Activated CD8-positive, alpha-beta T cell treated with anti-CD3 and anti-CD28 coated beads for 36 hours (primary cell): ENCODE data around the gene PRKAG2. TPM values are rescaled to one million over a fixed set of nuclear protein-coding genes. Genes with fewer than 3 reads are reported as not detected.

Experiments
- ATAC-seq: fragments of 200-7000 bp; cut with Tn5 transposase; one replicate; pipeline ENCODE4 v1.10.0; 2021; ENCODE audit warnings: mild to moderate bottlenecking, moderate library complexity
- CTCF ChIA-PET: fragments of 350-600 bp; sonication (Branson Sonifier 250); formaldehyde crosslinking; loops from one replicate; lab custom pipeline; 2021; ENCODE audit warnings: antibody characterized with exemption; lab: Charles Lee
- POLR2A ChIA-PET: fragments of 350-600 bp; sonication (Branson Sonifier 250); formaldehyde crosslinking; loops from one replicate; lab custom pipeline; 2021; ENCODE audit warnings: antibody characterized with exemption; lab: Charles Lee
- DNase-seq: peaks from one replicate; pipeline ENCODE4 v3.0.0-alpha.2; 2020
- H3K27ac Mint-ChIP-seq: one replicate; pipeline ENCODE4 v1.8.0; 2021; ENCODE audit warnings: mild to moderate bottlenecking, mixed read lengths
- H3K27me3 Mint-ChIP-seq: one replicate; pipeline ENCODE4 v1.8.0; 2021; ENCODE audit warnings: mixed read lengths
- H3K36me3 Mint-ChIP-seq: one replicate; pipeline ENCODE4 v1.8.0; 2021; ENCODE audit warnings: low read depth, mixed read lengths
- H3K4me1 Mint-ChIP-seq: one replicate; pipeline ENCODE4 v1.8.0; 2021; ENCODE audit warnings: low read depth, mixed read lengths
- H3K4me3 Mint-ChIP-seq: one replicate; pipeline ENCODE4 v1.8.0; 2021; ENCODE audit warnings: mild to moderate bottlenecking, moderate library complexity, mixed read lengths
- H3K9me3 Mint-ChIP-seq: one replicate; pipeline ENCODE4 v1.8.0; 2021; ENCODE audit warnings: mixed read lengths
- CTCF ChIP-seq: fragments of 200-600 bp; IDR thresholded peaks from one replicate; pipeline ENCODE4 v1.8.0; 2022; ENCODE audit warnings: antibody characterized with exemption, mild to moderate bottlenecking
- intact Hi-C: fragments of 100-400 bp; cut with micrococcal nuclease; formaldehyde crosslinking; loops from one replicate; pipeline ENCODE4 v1.10.0; 2022
- total RNA-seq, 2 experiments: library from RNA; stranded (reverse); gene quantifications; one replicate each; pipeline ENCODE4 v1.2.3, GENCODE V29; 2021

Gene PRKAG2
- total RNA-seq, 2 experiments from 2014 or later: 17.0 to 19.2 TPM

- Mint-ChIP-seq H3K27me3 (no peaks in the 10 kb centered on the region), H3K9me3 (no peaks in the 10 kb centered on the region), H3K36me3 (no peaks in the 10 kb centered on the region), H3K27ac (no peak overlapping the region), H3K4me1 (peaks cover 4% of the 10 kb centered on the region), H3K4me3 (no peak overlapping the region)
- DNase-seq (no peak), ATAC-seq (peak; percentile 39)
- ChIA-PET CTCF (no interaction called here), POLR2A (no interaction called here)
- TF ChIP-seq CTCF: no peak
- intact Hi-C loops: no loop called here
Observed at GRCh38 chr7:151711906-151712809, 164.8 kb downstream of the PRKAG2 start.

DNA sequence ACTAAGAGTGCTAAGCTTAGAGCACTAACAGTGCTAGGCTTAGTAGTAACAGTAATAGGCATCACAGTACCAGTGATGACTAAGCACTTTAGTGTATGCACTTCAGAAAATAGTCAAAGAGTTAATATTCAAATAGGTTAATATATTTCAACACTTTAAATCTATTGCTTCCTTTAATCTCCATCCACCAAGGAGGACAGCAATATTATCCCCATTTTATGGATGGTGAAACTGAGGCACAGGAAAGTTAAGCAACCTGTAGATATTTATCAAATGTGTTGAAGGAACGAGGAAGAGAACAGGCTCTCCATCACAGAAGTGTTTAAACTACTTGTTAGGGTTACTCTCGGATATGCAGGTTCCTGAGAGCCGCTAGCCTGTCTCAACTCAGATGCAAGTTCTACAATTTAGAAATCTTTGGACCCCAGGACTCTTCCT is 165.5 kb downstream of the PRKAG2 start:
- ChIA-PET CTCF (no interaction called here), POLR2A (interaction anchor here (0.7 kb wide), 1 partner anchor 20 kb away, joined by 3 read pairs; no protein-coding TSS in a partner anchor)
- H3K36me3 Mint-ChIP-seq: no peaks in the 10 kb centered on the region
- DNase-seq: no peak
- no peaks in the 10 kb centered on the region for H3K9me3 Mint-ChIP-seq
- H3K4me1 Mint-ChIP-seq: peaks cover 4% of the 10 kb centered on the region
- intact Hi-C loops: no loop called here
- H3K4me3 Mint-ChIP-seq: no peak overlapping the region
- no peak for ATAC-seq
- no peaks in the 10 kb centered on the region for H3K27me3 Mint-ChIP-seq
- H3K27ac Mint-ChIP-seq: no peak overlapping the region
- no peak for TF ChIP-seq CTCF

GRCh38 chr7:151710646-151711434 is 166.1 kb downstream of the PRKAG2 start:
- DNase-seq (no peak), ATAC-seq (no peak)
- no peak overlapping the region for H3K4me3 Mint-ChIP-seq
- no peaks in the 10 kb centered on the region for H3K27me3 Mint-ChIP-seq
- CTCF ChIA-PET: no interaction called here
- H3K27ac Mint-ChIP-seq: peak overlapping the region; percentile 55
- no peak for TF ChIP-seq CTCF
- H3K4me1 Mint-ChIP-seq: peaks cover 5% of the 10 kb centered on the region
- no peaks in the 10 kb centered on the region for H3K9me3 Mint-ChIP-seq
- POLR2A ChIA-PET: interaction anchor here (0.7 kb wide), 1 partner anchor 20 kb away, joined by 3 read pairs; no protein-coding TSS in a partner anchor
- intact Hi-C loops: no loop called here
- no peaks in the 10 kb centered on the region for H3K36me3 Mint-ChIP-seq

DNA sequence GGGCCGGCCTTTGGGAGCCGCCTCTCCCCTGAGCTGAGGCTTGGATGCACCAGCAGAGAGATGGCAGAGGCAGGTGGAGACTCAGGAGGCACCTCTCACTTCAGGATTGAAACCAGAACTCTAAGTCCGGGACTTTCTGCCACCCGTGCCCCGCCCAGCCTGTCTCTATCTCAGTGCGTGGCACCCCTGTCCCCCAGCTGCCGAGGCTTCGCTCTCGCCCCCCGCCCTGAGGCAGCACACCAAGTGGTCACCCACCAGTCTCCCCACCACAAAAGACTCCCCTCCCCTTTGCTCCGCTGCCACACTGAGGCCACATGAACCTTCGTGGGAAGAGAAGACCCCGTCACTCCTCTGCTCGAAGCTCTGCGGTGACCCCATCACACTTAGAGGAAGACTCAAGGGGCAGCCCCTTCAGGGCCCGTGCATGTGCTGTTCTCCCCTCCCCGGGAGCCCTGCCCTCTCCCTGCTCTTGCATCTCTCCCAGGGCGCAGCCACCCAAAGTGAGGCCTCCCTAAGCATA is 166.7 kb downstream of the PRKAG2 start:
- peaks cover 8% of the 10 kb centered on the region for H3K4me1 Mint-ChIP-seq
- H3K9me3 Mint-ChIP-seq: no peaks in the 10 kb centered on the region
- no peaks in the 10 kb centered on the region for H3K36me3 Mint-ChIP-seq
- no peak for TF ChIP-seq CTCF
- no peak for DNase-seq
- H3K27ac Mint-ChIP-seq: no peak overlapping the region
- ChIA-PET CTCF (no interaction called here), POLR2A (no interaction called here)
- H3K27me3 Mint-ChIP-seq: no peaks in the 10 kb centered on the region
- no peak overlapping the region for H3K4me3 Mint-ChIP-seq
- intact Hi-C loops: no loop called here
- no peak for ATAC-seq
